HepG2 (cell line): ENCODE results near the gene FSD1. TPM values are rescaled to one million over a fixed set of nuclear protein-coding genes. Genes with fewer than 3 reads are reported as not detected.

Source experiments
- ATAC-seq: fragments of 200-7000 bp; cut with Tn5 transposase; 3 replicates; pipeline ENCODE4 v1.9.1; 2020; ENCODE audit warnings: mild to moderate bottlenecking, moderate library complexity
- BruUV-seq: library from RNA; stranded (reverse); fragments of 400-500 nt; replicated peaks from 2 replicates; lab custom pipeline; 2021; lab: Mats Ljungman, UMichigan
- CTCF ChIA-PET: fragments of 300-600 bp; formaldehyde crosslinking; extraction: SDS; loops from one replicate; lab custom pipeline; 2021; ENCODE audit warnings: low total read pairs, inconsistent platforms, low intra/inter-chr PET ratio; lab: Yijun Ruan, JAX
- POLR2A ChIA-PET: fragments of 350-600 bp; sonication (Branson Sonifier 250); formaldehyde crosslinking; loops from one replicate; lab custom pipeline; 2020; ENCODE audit warnings: antibody characterized with exemption, inconsistent platforms; lab: Yijun Ruan, JAX
- DNase-seq: peaks from one replicate; pipeline ENCODE4 v3.0.0-alpha.2; 2015; ENCODE audit warnings: low spot score
- FAIRE-seq: peaks from 3 replicates; lab custom pipeline; 2011; peaks lifted over from hg19 to GRCh38; lab: Jason Lieb, UNC
- H2AFZ ChIP-seq: one replicate; pipeline ENCODE4 v1.6.1; 2011; ENCODE audit warnings: low read length, inconsistent platforms
- H3K27ac ChIP-seq: fragments of 300-600 bp; 3 replicates; pipeline ENCODE4 v1.8.0; 2011; ENCODE audit warnings: mixed run types, mild to moderate bottlenecking, mixed read lengths, low read length, inconsistent platforms; ENCODE audit not compliant: insufficient read depth; ENCODE audit errors: extremely low read length
- H3K27me3 ChIP-seq, 2 experiments: fragments of 200-600 bp in 1 of 2; 2 replicates in 1 of 2; 3 replicates in 1 of 2; pipeline versions ENCODE4 v1.6.0 to v1.8.0; 2011; ENCODE audit warnings: low read length in 2 of 2, mild to moderate bottlenecking in 2 of 2, moderate library complexity in 2 of 2, inconsistent platforms in 1 of 2; ENCODE audit not compliant: insufficient read depth in 2 of 2, control insufficient read depth in 1 of 2
- H3K36me3 ChIP-seq, 2 experiments: fragments of 200-600 bp in 1 of 2; replicated peaks in 1 of 2; 2 replicates in 1 of 2; 3 replicates in 1 of 2; pipeline versions ENCODE4 v1.5.1 to v1.8.0; 2011; ENCODE audit warnings: low read length in 2 of 2, inconsistent platforms in 1 of 2; ENCODE audit not compliant: insufficient read depth in 2 of 2, control insufficient read depth in 1 of 2
- H3K4me1 ChIP-seq: 2 replicates; pipeline ENCODE4 v1.5.1; 2012; ENCODE audit warnings: low read length, inconsistent platforms; ENCODE audit not compliant: insufficient read depth
- H3K4me2 ChIP-seq: 2 replicates; pipeline ENCODE4 v1.6.0; 2011; ENCODE audit warnings: low read depth, low read length, inconsistent platforms
- H3K4me3 ChIP-seq, 3 experiments: fragments of 200-600 bp in 1 of 3; sonication (generic), shearing (Covaris generic) in 1 of 3; replicated peaks in 1 of 3; 2 replicates each; pipeline ENCODE4 v1.5.1; 2011 to 2016; ENCODE audit warnings: low read length in 3 of 3, inconsistent platforms in 2 of 3, low read depth in 2 of 3, mild to moderate bottlenecking in 2 of 3, control low read depth in 1 of 3, mixed read lengths in 1 of 3; ENCODE audit not compliant: insufficient read depth in 1 of 3
- H3K79me2 ChIP-seq: one replicate; pipeline ENCODE4 v1.6.1; 2011; ENCODE audit warnings: low read length, inconsistent platforms; ENCODE audit not compliant: insufficient read depth
- H3K9ac ChIP-seq: 2 replicates; pipeline ENCODE4 v1.6.0; 2011; ENCODE audit warnings: mild to moderate bottlenecking, low read depth, low read length, inconsistent platforms; ENCODE audit not compliant: insufficient read depth
- H3K9me3 ChIP-seq: 2 replicates; pipeline ENCODE4 v1.5.1; 2012; ENCODE audit warnings: mild to moderate bottlenecking, low read length
- H4K20me1 ChIP-seq: 2 replicates; pipeline ENCODE4 v1.6.0; 2011; ENCODE audit warnings: inconsistent platforms, mild to moderate bottlenecking, low read length, moderate library complexity; ENCODE audit not compliant: insufficient read depth
- ARID4A ChIP-seq: sonication (generic); formaldehyde crosslinking; IDR thresholded peaks from 2 replicates; pipeline ENCODE4 v1.5.0; 2020; ENCODE audit warnings: mild to moderate bottlenecking, missing genetic modification reagents, borderline replicate concordance
- DMAP1 ChIP-seq: IDR thresholded peaks from 2 replicates; pipeline ENCODE4 v1.6.1; 2016
- KLF11 ChIP-seq: IDR thresholded peaks from 2 replicates; pipeline ENCODE4 v1.6.1; 2016; ENCODE audit warnings: missing compliant biosample characterization
- KLF13 ChIP-seq: sonication (generic); formaldehyde crosslinking; IDR thresholded peaks from 2 replicates; pipeline ENCODE4 v1.4.0; 2020; ENCODE audit warnings: mild to moderate bottlenecking, missing genetic modification reagents
- NFAT5 ChIP-seq: sonication (generic); formaldehyde crosslinking; IDR thresholded peaks from 2 replicates; pipeline ENCODE4 v1.4.0; 2020; ENCODE audit warnings: missing genetic modification reagents
- SP4 ChIP-seq: sonication (generic); formaldehyde crosslinking; IDR thresholded peaks from 2 replicates; pipeline ENCODE4 v1.8.1; 2023; ENCODE audit warnings: mild to moderate bottlenecking, missing genetic modification reagents
- ZNF451 ChIP-seq: sonication (generic); formaldehyde crosslinking; IDR thresholded peaks from 2 replicates; pipeline ENCODE4 v1.5.0; 2020; ENCODE audit warnings: mild to moderate bottlenecking, missing genetic modification reagents
- ZNF598 ChIP-seq: sonication (generic); formaldehyde crosslinking; IDR thresholded peaks from 2 replicates; pipeline ENCODE4 v1.5.1; 2020; ENCODE audit warnings: mild to moderate bottlenecking, missing genetic modification reagents, borderline replicate concordance
- WGBS: methylation state at CpG from one replicate; pipeline ENCODE4 v1.1.6; 2017; ENCODE audit warnings: low lambda C conversion rate; 5-methylcytosine and 5-hydroxymethylcytosine counted together
- in situ Hi-C: cut with HindIII; loops from 2 replicates; pipeline ENCODE4 v1.10.0; 2017; ENCODE audit warnings: low pct_unique_long_range_greater_than_20kb; ENCODE audit not compliant: extremely low pct_ligation_motif_present
- intact Hi-C: fragments of 100-400 bp; cut with micrococcal nuclease; formaldehyde crosslinking; loops from one replicate; pipeline ENCODE4 v1.10.0; 2022; ENCODE audit not compliant: unreplicated experiment
- polyA plus RNA-seq, 8 experiments: library from polyadenylated mRNA; depleted of rRNA in 3 of 8; stranded (reverse) in 7 of 8; unstranded in 1 of 8; fragments of >200 nt; fragmentation: Illumina TruSeq in 4 of 8; extraction: Trizol in 4 of 8; gene quantifications; 2 replicates each; pipeline versions ENCODE4 v1.2.1 to v1.2.3, GENCODE V29; 2011 to 2016; ENCODE audit warnings: low read depth in 4 of 8, missing spikeins in 1 of 8, mixed read lengths in 1 of 8; ENCODE audit not compliant: insufficient read depth in 1 of 8
- total RNA-seq, 5 experiments: library from RNA; depleted of rRNA; stranded (reverse); fragments of >200 nt; fragmentation: Illumina TruSeq; extraction: Trizol; gene quantifications; 2 replicates each; pipeline ENCODE4 v1.2.3, GENCODE V29; 2016; ENCODE audit warnings: low read depth in 1 of 5
- TF ChIP-seq, protein P1 (sequence below): sonication (generic); IDR thresholded peaks from 2 replicates; pipeline ENCODE4 v1.6.1; 2016; ENCODE audit warnings: low read depth, borderline replicate concordance

The FSD1 gene
- total and polyA plus RNA-seq, 2 of the 13 experiments (the other 11 are each of a cell fraction or from before 2014, with no cell fraction given) = 0.29 to 0.66 TPM

GRCh38 chr19:4284176-4284958 lies 20.0 kb upstream of the FSD1 start:
- Histone ChIP-seq H3K27me3 (peaks cover 0 to 29% of the 10 kb centered on the region in 2 experiments; a peak in 3 of 5 replicates), H3K27ac (no peak overlapping the region), H3K36me3 (no peaks in the 10 kb centered on the region), H3K4me2 (peak overlapping the region; percentile 87), H3K9ac (0 out of 2 replicates have a peak overlapping the region, but pooled peaks have one; percentile 9), H4K20me1 (no peaks in the 10 kb centered on the region), H3K4me1 (peaks cover 17% of the 10 kb centered on the region), H3K9me3 (no peaks in the 10 kb centered on the region), H3K79me2 (no peaks in the 10 kb centered on the region), H2AFZ (peak overlapping the region; percentile 1), H3K4me3 (peak overlapping the region; percentile 38 to 72 (median 47))
- peak; percentile 93 for FAIRE-seq
- ChIA-PET POLR2A (interaction anchor here (1.1 to 1.9 kb wide), 5 partner anchors 16 to 58 kb away, joined by 3 to 19 read pairs (median 4); partner anchors contain the start of genes MPND and YJU2), CTCF (no interaction called here)
- BruUV-seq = no TSS peak
- intact Hi-C loops (no loop called here), in situ Hi-C loops (no loop called here)
- WGBS = 3% methylated on average over 15 of the region's 20 CpGs
- peak; percentile 98 for ATAC-seq
- DNase-seq = peak; percentile 81
- TF ChIP-seq, protein P1, sequence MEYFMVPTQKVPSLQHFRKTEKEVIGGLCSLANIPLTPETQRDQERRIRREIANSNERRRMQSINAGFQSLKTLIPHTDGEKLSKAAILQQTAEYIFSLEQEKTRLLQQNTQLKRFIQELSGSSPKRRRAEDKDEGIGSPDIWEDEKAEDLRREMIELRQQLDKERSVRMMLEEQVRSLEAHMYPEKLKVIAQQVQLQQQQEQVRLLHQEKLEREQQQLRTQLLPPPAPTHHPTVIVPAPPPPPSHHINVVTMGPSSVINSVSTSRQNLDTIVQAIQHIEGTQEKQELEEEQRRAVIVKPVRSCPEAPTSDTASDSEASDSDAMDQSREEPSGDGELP = no peak
- no peak for TF ChIP-seq NFAT5 (CRISPR knock-in tag)
- TF ChIP-seq ARID4A (CRISPR knock-in tag) = peak; percentile 51; the same call in 1 of the 2 replicates
- TF ChIP-seq ZNF451 (CRISPR knock-in tag) = no peak
- TF ChIP-seq DMAP1 (CRISPR knock-in tag) = no peak
- peak; percentile 75 for TF ChIP-seq SP4
- no peak for TF ChIP-seq ZNF598 (CRISPR knock-in tag)
- TF ChIP-seq KLF11 (CRISPR knock-in tag) = no peak
- no peak for TF ChIP-seq KLF13
